H1 (cell line): ENCODE data around the gene RNPS1. TPM values are rescaled to one million over a fixed set of nuclear protein-coding genes. Genes with fewer than 3 reads are reported as not detected.
A peak's percentile ranks its signal among the peaks of the same experiment; 100 is the strongest.

Source experiments
- CTCF ChIA-PET: fragments of 300-600 bp; sonication (Branson Sonifier 250); formaldehyde crosslinking; loops from one replicate; lab custom pipeline; 2021; ENCODE audit not compliant: partially characterized antibody; lab: Charles Lee
- POLR2A ChIA-PET: fragments of 300-600 bp; sonication (Branson Sonifier 250); formaldehyde crosslinking; loops from one replicate; lab custom pipeline; 2021; ENCODE audit warnings: inconsistent platforms; ENCODE audit not compliant: partially characterized antibody; lab: Charles Lee
- DNase-seq, 2 experiments: peaks; one replicate each; pipeline versions ENCODE4 v3.0.0 to v3.0.0-alpha.2; 2010 to 2022; ENCODE audit warnings: low spot score in 2 of 2, low read depth in 1 of 2, mixed read lengths in 1 of 2
- FAIRE-seq: peaks from 2 replicates; lab custom pipeline; 2011; peaks lifted over from hg19 to GRCh38; lab: Jason Lieb, UNC
- H2AFZ ChIP-seq: 2 replicates; pipeline ENCODE4 v1.8.1; 2012; ENCODE audit warnings: low read length, inconsistent platforms
- H2AK5ac ChIP-seq: 2 replicates; pipeline ENCODE4 v1.6.1; 2013; ENCODE audit warnings: low read depth, low read length
- H2BK120ac ChIP-seq: replicated peaks from 2 replicates; pipeline ENCODE3; 2013; ENCODE audit warnings: low read depth, low read length, inconsistent platforms
- H2BK12ac ChIP-seq: 2 replicates; pipeline ENCODE4 v1.6.1; 2013; ENCODE audit warnings: low read depth, low read length
- H2BK15ac ChIP-seq: 2 replicates; pipeline ENCODE4 v1.6.1; 2013; ENCODE audit warnings: low read length
- H2BK20ac ChIP-seq: 2 replicates; pipeline ENCODE4 v1.6.1; 2013; ENCODE audit warnings: low read length
- H2BK5ac ChIP-seq: 2 replicates; pipeline ENCODE4 v1.6.1; 2013; ENCODE audit warnings: low read depth, low read length
- H3K14ac ChIP-seq: 2 replicates; pipeline ENCODE4 v1.6.1; 2013; ENCODE audit warnings: inconsistent platforms; ENCODE audit not compliant: insufficient read length
- H3K18ac ChIP-seq: 2 replicates; pipeline ENCODE4 v1.6.1; 2013; ENCODE audit warnings: low read length; ENCODE audit errors: extremely low read depth
- H3K23ac ChIP-seq: 2 replicates; pipeline ENCODE4 v1.6.1; 2013; ENCODE audit warnings: inconsistent platforms; ENCODE audit not compliant: insufficient read length
- H3K23me2 ChIP-seq: 2 replicates; pipeline ENCODE4 v1.6.1; 2013; ENCODE audit warnings: low read depth, low read length
- H3K27ac ChIP-seq: 2 replicates; pipeline ENCODE4 v1.6.1; 2011; ENCODE audit warnings: low read depth, low read length, inconsistent platforms
- H3K27me3 ChIP-seq, 4 experiments: replicated peaks in 1 of 4; 1 replicate in 1 of 4; 2 replicates in 3 of 4; pipeline versions ENCODE4 v1.6.1 to v1.8.1; 2011 to 2013; ENCODE audit warnings: low read length in 3 of 4, mild to moderate bottlenecking in 3 of 4, inconsistent platforms in 2 of 4, mixed read lengths in 2 of 4, moderate library complexity in 1 of 4; ENCODE audit not compliant: control insufficient read depth in 3 of 4, insufficient read depth in 3 of 4; ENCODE audit errors: extremely low read depth in 1 of 4
- H3K36me3 ChIP-seq, 4 experiments: 2 replicates each; pipeline versions ENCODE4 v1.6.1 to v1.8.1; 2011 to 2013; ENCODE audit warnings: mild to moderate bottlenecking in 4 of 4, low read length in 3 of 4, moderate library complexity in 2 of 4, control low read depth in 1 of 4, inconsistent platforms in 1 of 4; ENCODE audit not compliant: insufficient read depth in 4 of 4, control insufficient read depth in 2 of 4
- H3K4ac ChIP-seq: replicated peaks from 2 replicates; pipeline ENCODE3; 2013; ENCODE audit warnings: low read length, low read depth, mixed read lengths, inconsistent platforms; ENCODE audit not compliant: insufficient read length
- H3K4me1 ChIP-seq, 4 experiments: replicated peaks in 1 of 4; 1 replicate in 1 of 4; 2 replicates in 3 of 4; pipeline versions ENCODE4 v1.6.1 to v1.8.1; 2011 to 2013; ENCODE audit warnings: low read length in 3 of 4, inconsistent platforms in 2 of 4, mixed read lengths in 1 of 4; ENCODE audit not compliant: insufficient read depth in 4 of 4, control insufficient read depth in 3 of 4
- H3K4me2 ChIP-seq, 2 experiments: 2 replicates each; pipeline versions ENCODE4 v1.6.1 to v1.8.1; 2011 to 2013; ENCODE audit warnings: low read depth in 2 of 2, low read length in 2 of 2, control low read depth in 1 of 2, inconsistent platforms in 1 of 2, mild to moderate bottlenecking in 1 of 2; ENCODE audit not compliant: insufficient read depth in 1 of 2
- H3K4me3 ChIP-seq, 4 experiments: fragments of 200-600, 300-600 bp in 1 of 4; sonication (generic), shearing (Covaris generic), sonication (Bioruptor Twin) in 1 of 4; 2 replicates each; pipeline versions ENCODE4 v1.5.1 to v1.8.1; 2011 to 2016; ENCODE audit warnings: low read length in 4 of 4, low read depth in 3 of 4, control low read depth in 2 of 4, inconsistent platforms in 2 of 4, mild to moderate bottlenecking in 2 of 4, mixed read lengths in 1 of 4, moderate library complexity in 1 of 4; ENCODE audit not compliant: insufficient read depth in 2 of 4; ENCODE audit errors: extremely low read depth in 1 of 4
- H3K56ac ChIP-seq: replicated peaks from 2 replicates; pipeline ENCODE3; 2013; ENCODE audit warnings: low read depth, mild to moderate bottlenecking, mixed read lengths, low read length, inconsistent platforms; ENCODE audit not compliant: insufficient read length
- H3K79me1 ChIP-seq: 2 replicates; pipeline ENCODE4 v1.6.1; 2013; ENCODE audit warnings: low read depth, low read length, control low read depth
- H3K79me2 ChIP-seq, 2 experiments: 2 replicates each; pipeline versions ENCODE4 v1.6.1 to v1.8.1; 2012 to 2013; ENCODE audit warnings: low read length in 2 of 2, mild to moderate bottlenecking in 2 of 2, inconsistent platforms in 1 of 2; ENCODE audit not compliant: insufficient read depth in 2 of 2, control insufficient read depth in 1 of 2
- H3K9ac ChIP-seq, 4 experiments: replicated peaks in 1 of 4; 1 replicate in 1 of 4; 2 replicates in 3 of 4; pipeline versions ENCODE4 v1.6.1 to v1.8.1; 2011 to 2013; ENCODE audit warnings: low read depth in 3 of 4, low read length in 3 of 4, control low read depth in 2 of 4, mild to moderate bottlenecking in 2 of 4, moderate library complexity in 2 of 4, inconsistent platforms in 1 of 4; ENCODE audit errors: extremely low read depth in 1 of 4
- H3K9me3 ChIP-seq, 2 experiments: 2 replicates each; pipeline versions ENCODE4 v1.6.1 to v1.8.1; 2012 to 2013; ENCODE audit warnings: mild to moderate bottlenecking in 2 of 2, moderate library complexity in 2 of 2, control low read depth in 1 of 2, inconsistent platforms in 1 of 2, low read depth in 1 of 2, low read length in 1 of 2, mixed read lengths in 1 of 2; ENCODE audit not compliant: insufficient read depth in 2 of 2
- H4K20me1 ChIP-seq, 2 experiments: replicated peaks in 1 of 2; 2 replicates each; pipeline versions ENCODE3 to v1.8.1; 2011 to 2013; ENCODE audit warnings: inconsistent platforms in 2 of 2, low read length in 2 of 2, mild to moderate bottlenecking in 1 of 2; ENCODE audit not compliant: insufficient read depth in 2 of 2, control insufficient read depth in 1 of 2
- H4K5ac ChIP-seq: 2 replicates; pipeline ENCODE4 v1.6.1; 2013; ENCODE audit warnings: low read length, low read depth, mixed read lengths, inconsistent platforms; ENCODE audit not compliant: insufficient read length
- H4K8ac ChIP-seq: 2 replicates; pipeline ENCODE4 v1.8.0; 2013; ENCODE audit warnings: mild to moderate bottlenecking, moderate library complexity, low read length, inconsistent platforms; ENCODE audit not compliant: insufficient read depth; ENCODE audit errors: extremely low read depth
- H4K91ac ChIP-seq: replicated peaks from 2 replicates; pipeline ENCODE3; 2013; ENCODE audit warnings: low read length, mixed read lengths, inconsistent platforms; ENCODE audit not compliant: insufficient read length
- ATF3 ChIP-seq: IDR thresholded peaks from 2 replicates; pipeline ENCODE4 v1.6.1; 2011; ENCODE audit warnings: low read depth, mild to moderate bottlenecking, low read length; ENCODE audit not compliant: insufficient read depth
- RBBP5 ChIP-seq: IDR thresholded peaks from 2 replicates; pipeline ENCODE4 v1.7.1; 2012; ENCODE audit warnings: low read depth, mild to moderate bottlenecking, inconsistent platforms, low read length, moderate library complexity, borderline replicate concordance
- RXRA ChIP-seq: IDR thresholded peaks from 2 replicates; pipeline ENCODE4 v1.6.1; 2011; ENCODE audit warnings: low read depth, mild to moderate bottlenecking, low read length, moderate library complexity; ENCODE audit not compliant: insufficient read depth
- TAF7 ChIP-seq: optimal IDR thresholded peaks from 2 replicates; pipeline ENCODE3; 2011; ENCODE audit warnings: low read depth, mild to moderate bottlenecking, inconsistent platforms, low read length, moderate library complexity, borderline replicate concordance
- YY1 ChIP-seq: IDR thresholded peaks from 2 replicates; pipeline ENCODE4 v1.6.1; 2011; ENCODE audit warnings: low read depth, mild to moderate bottlenecking, low read length
- WGBS, 2 experiments: shearing (Covaris generic) in 1 of 2; methylation state at CpG; one replicate each; pipeline versions ENCODE4 v1.1.6 to v1.1.7; 2013 to 2015; ENCODE audit warnings: low lambda C conversion rate in 2 of 2, mixed read lengths in 2 of 2, inconsistent platforms in 1 of 2, low coverage in 1 of 2, missing lambda C conversion rate in 1 of 2; ENCODE audit not compliant: insufficient replicate concordance in 2 of 2, insufficient coverage in 1 of 2, insufficient read length in 1 of 2; ENCODE audit errors: extremely low coverage in 1 of 2, missing lambda C conversion rate in 1 of 2; 5-methylcytosine and 5-hydroxymethylcytosine counted together
- polyA plus RNA-seq, 7 experiments: library from polyadenylated mRNA; depleted of rRNA in 3 of 7; stranded (reverse) in 5 of 7; unstranded in 2 of 7; fragments of >200 nt in 5 of 7; fragments of 200-250 nt in 2 of 7; gene quantifications; 1 replicate in 5 of 7; 2 replicates in 1 of 7; 4 replicates in 1 of 7; pipeline versions ENCODE4 v1.2.1 to v1.2.3, GENCODE V29; 2011 to 2013; ENCODE audit warnings: missing spikeins in 2 of 7, mixed read lengths in 2 of 7
- total RNA-seq: library from RNA; stranded (reverse); fragmentation: NEBNext Ultra II Directional; extraction: Animal tissue kit (Norgen Biotek cat#: 25700); gene quantifications from 2 replicates; pipeline ENCODE4 v1.2.1, GENCODE V29; 2021

Gene RNPS1
- total and polyA plus RNA-seq, 2 of the 8 experiments (the other 6 are each of a cell fraction or from before 2014, with no cell fraction given) = 330 to 350 TPM

GRCh38 chr16:2204416-2205103 is 63.4 kb downstream of the RNPS1 start:
- Histone ChIP-seq H2BK20ac (no peak overlapping the region), H3K23ac (no peak overlapping the region), H3K4me2 (peak overlapping the region; percentile 87 to 91), H4K5ac (no peak overlapping the region), H3K23me2 (peaks cover 11% of the 10 kb centered on the region; the same call in 1 of the 2 replicates), H3K56ac (no peak overlapping the region), H2AK5ac (no peak overlapping the region), H2AFZ (no peak overlapping the region), H3K18ac (no peak overlapping the region), H2BK120ac (no peak overlapping the region), H3K27ac (no peak overlapping the region), H3K4me1 (peaks cover 0 to 10% (median 7%) of the 10 kb centered on the region in 4 experiments; a peak in 6 of 7 replicates), H3K4me3 (peak overlapping the region; percentile 78 to 97 (median 92)), H4K91ac (no peak overlapping the region), H3K36me3 (peaks cover 4 to 28% (median 12%) of the 10 kb centered on the region in 4 experiments; a peak in 6 of 8 replicates), H3K27me3 (peaks cover 0 to 2% (median 0%) of the 10 kb centered on the region in 4 experiments; a peak in 3 of 7 replicates), H3K9me3 (no peaks in the 10 kb centered on the region), H3K79me2 (peaks cover 0 to 7% of the 10 kb centered on the region in 2 experiments; a peak in 1 of 4 replicates), H2BK12ac (no peak overlapping the region), H3K4ac (no peak overlapping the region), H4K8ac (peak overlapping the region; percentile 84), H4K20me1 (peaks cover 0 to 5% of the 10 kb centered on the region in 2 experiments), H2BK15ac (no peak overlapping the region), H3K14ac (no peak overlapping the region), H3K9ac (no peak overlapping the region), H2BK5ac (no peak overlapping the region; the same call in none of the 2 replicates), H3K79me1 (peaks cover 6% of the 10 kb centered on the region)
- FAIRE-seq (no peak), DNase-seq (no peak)
- 84 to 100% methylated on average over 3 to 10 of the region's 13 CpGs for WGBS, 2 experiments
- ChIA-PET CTCF (interaction anchor here (0.8 to 2.7 kb wide), 3 partner anchors 10 to 49 kb away, joined by 3 to 23 read pairs (median 3); no protein-coding TSS in a partner anchor), POLR2A (interaction anchor here (0.6 to 15.1 kb wide), 12 partner anchors 8 to 297 kb away, joined by 3 to 156 read pairs (median 4); partner anchors contain the start of genes CASKIN1, DNASE1L2, E4F1 and ECI1)
- TF ChIP-seq ATF3 = no peak
- TF ChIP-seq RBBP5 = no peak
- no peak for TF ChIP-seq TAF7
- TF ChIP-seq YY1 = no peak
- no peak for TF ChIP-seq RXRA
